IgD-negative memory B cell (primary cell): ENCODE data around the gene MAML2. TPM values are rescaled to one million over a fixed set of nuclear protein-coding genes. Genes with fewer than 3 reads are reported as not detected.

Source experiments
- H3K27ac Mint-ChIP-seq, 3 donors: one replicate each; pipeline ENCODE4 v1.8.0; 2020 to 2022; ENCODE audit warnings: mild to moderate bottlenecking in 3 of 3, mixed read lengths in 3 of 3, moderate library complexity in 1 of 3
- H3K27me3 Mint-ChIP-seq: one replicate; pipeline ENCODE4 v1.8.0; 2021; ENCODE audit warnings: mixed read lengths
- H3K36me3 Mint-ChIP-seq: one replicate; pipeline ENCODE4 v1.8.0; 2020; ENCODE audit warnings: mild to moderate bottlenecking, mixed read lengths
- H3K4me1 Mint-ChIP-seq, 3 donors: one replicate each; pipeline ENCODE4 v1.8.0; 2020 to 2022; ENCODE audit warnings: mixed read lengths in 3 of 3, mild to moderate bottlenecking in 1 of 3
- H3K4me3 Mint-ChIP-seq, 4 donors: one replicate each; pipeline ENCODE4 v1.8.0; 2020 to 2022; ENCODE audit warnings: mild to moderate bottlenecking in 4 of 4, mixed read lengths in 4 of 4, moderate library complexity in 3 of 4
- H3K9me3 Mint-ChIP-seq, 3 donors: one replicate each; pipeline ENCODE4 v1.8.0; 2020 to 2021; ENCODE audit warnings: mixed read lengths in 3 of 3, mild to moderate bottlenecking in 1 of 3
- polyA plus RNA-seq: library from polyadenylated mRNA; unstranded; fragments of 300-500 nt; fragmentation: Illumina TruSeq; gene quantifications from one replicate; pipeline ENCODE4 v1.2.3, GENCODE V29; 2021

The MAML2 gene
- polyA plus RNA-seq, 1 donor from 2014 or later: 9.3 TPM

- Mint-ChIP-seq H3K27ac (no peak overlapping the region), H3K4me1 (peaks cover 22 to 48% (median 47%) of the 10 kb centered on the region in 3 donors), H3K4me3 (peak overlapping the region in 1 of 4 donors; percentile 7), H3K36me3 (peaks cover 7% of the 10 kb centered on the region), H3K27me3 (no peaks in the 10 kb centered on the region), H3K9me3 (no peaks in the 10 kb centered on the region)
Measured at GRCh38 chr11:96331699-96332116, 11.3 kb downstream of the MAML2 start.

- peaks cover 7% of the 10 kb centered on the region for H3K36me3 Mint-ChIP-seq
- peaks cover 22 to 47% (median 44%) of the 10 kb centered on the region in 3 donors for H3K4me1 Mint-ChIP-seq
- peak overlapping the region in 1 of 4 donors; percentile 76 for H3K4me3 Mint-ChIP-seq
- H3K27ac Mint-ChIP-seq: no peak overlapping the region
- no peaks in the 10 kb centered on the region for H3K27me3 Mint-ChIP-seq
- no peaks in the 10 kb centered on the region for H3K9me3 Mint-ChIP-seq
Measured at GRCh38 chr11:96330511-96330859, 12.5 kb downstream of the MAML2 start.

GRCh38 chr11:96329855-96330510 is 13.0 kb downstream of the MAML2 start:
- Mint-ChIP-seq H3K4me1 (peaks cover 23 to 45% (median 44%) of the 10 kb centered on the region in 3 donors), H3K4me3 (peak overlapping the region in 1 of 4 donors; percentile 50), H3K9me3 (no peaks in the 10 kb centered on the region), H3K36me3 (peaks cover 7% of the 10 kb centered on the region), H3K27ac (no peak overlapping the region), H3K27me3 (no peaks in the 10 kb centered on the region)

- Mint-ChIP-seq H3K27me3 (no peaks in the 10 kb centered on the region), H3K4me3 (no peak overlapping the region), H3K36me3 (peaks cover 7% of the 10 kb centered on the region), H3K27ac (no peak overlapping the region), H3K9me3 (no peaks in the 10 kb centered on the region), H3K4me1 (peaks cover 25 to 46% (median 42%) of the 10 kb centered on the region in 3 donors)
Measured at GRCh38 chr11:96329419-96329818, 13.6 kb downstream of the MAML2 start.

- Mint-ChIP-seq H3K4me3 (no peak overlapping the region), H3K27ac (no peak overlapping the region), H3K36me3 (peaks cover 9% of the 10 kb centered on the region), H3K4me1 (peaks cover 25 to 46% (median 45%) of the 10 kb centered on the region in 3 donors), H3K9me3 (no peaks in the 10 kb centered on the region), H3K27me3 (no peaks in the 10 kb centered on the region)
Measured at GRCh38 chr11:96328395-96329010, 14.5 kb downstream of the MAML2 start.

GRCh38 chr11:96326959-96327358 is 16.0 kb downstream of the MAML2 start:
- Mint-ChIP-seq H3K27me3 (no peaks in the 10 kb centered on the region), H3K27ac (no peak overlapping the region), H3K4me3 (no peak overlapping the region), H3K9me3 (no peaks in the 10 kb centered on the region), H3K36me3 (peaks cover 9% of the 10 kb centered on the region), H3K4me1 (peaks cover 19 to 40% (median 36%) of the 10 kb centered on the region in 3 donors)

- no peaks in the 10 kb centered on the region for H3K9me3 Mint-ChIP-seq
- H3K4me3 Mint-ChIP-seq: peak overlapping the region in 1 of 4 donors; percentile 47
- peaks cover 12 to 42% (median 39%) of the 10 kb centered on the region in 3 donors for H3K4me1 Mint-ChIP-seq
- peaks cover 7% of the 10 kb centered on the region for H3K36me3 Mint-ChIP-seq
- H3K27ac Mint-ChIP-seq: peak overlapping the region in 1 of 3 donors; percentile 54
- H3K27me3 Mint-ChIP-seq: no peaks in the 10 kb centered on the region
Measured at GRCh38 chr11:96324912-96325311, 18.1 kb downstream of the MAML2 start.

GRCh38 chr11:96323642-96323985 is 19.4 kb downstream of the MAML2 start:
- no peaks in the 10 kb centered on the region for H3K27me3 Mint-ChIP-seq
- no peak overlapping the region for H3K4me3 Mint-ChIP-seq
- peaks cover 11 to 43% (median 35%) of the 10 kb centered on the region in 3 donors for H3K4me1 Mint-ChIP-seq
- H3K27ac Mint-ChIP-seq: peak overlapping the region in 1 of 3 donors; percentile 76
- H3K36me3 Mint-ChIP-seq: peaks cover 4% of the 10 kb centered on the region
- H3K9me3 Mint-ChIP-seq: no peaks in the 10 kb centered on the region

GRCh38 chr11:96322775-96323641 is 20.0 kb downstream of the MAML2 start:
- peaks cover 14 to 45% (median 38%) of the 10 kb centered on the region in 3 donors for H3K4me1 Mint-ChIP-seq
- no peaks in the 10 kb centered on the region for H3K27me3 Mint-ChIP-seq

GRCh38 chr11:96321091-96321490 is 21.9 kb downstream of the MAML2 start:
- Mint-ChIP-seq H3K27me3 (no peaks in the 10 kb centered on the region), H3K4me3 (no peak overlapping the region), H3K36me3 (peaks cover 4% of the 10 kb centered on the region), H3K9me3 (no peaks in the 10 kb centered on the region), H3K27ac (no peak overlapping the region), H3K4me1 (peaks cover 12 to 59% (median 42%) of the 10 kb centered on the region in 3 donors)

More at GRCh38 chr11:96322775-96323641, 20.0 kb downstream of the MAML2 start:
- Mint-ChIP-seq H3K36me3 (peaks cover 2% of the 10 kb centered on the region), H3K27ac (peak overlapping the region in 2 of 3 donors; percentile 57 to 76), H3K9me3 (no peaks in the 10 kb centered on the region), H3K4me3 (no peak overlapping the region)

- no peak overlapping the region for H3K4me3 Mint-ChIP-seq
- peaks cover 9 to 56% (median 39%) of the 10 kb centered on the region in 3 donors for H3K4me1 Mint-ChIP-seq
- H3K36me3 Mint-ChIP-seq: peaks cover 6% of the 10 kb centered on the region
- no peaks in the 10 kb centered on the region for H3K9me3 Mint-ChIP-seq
- H3K27ac Mint-ChIP-seq: no peak overlapping the region
- no peaks in the 10 kb centered on the region for H3K27me3 Mint-ChIP-seq
Measured at GRCh38 chr11:96319898-96320656, 22.9 kb downstream of the MAML2 start.

GRCh38 chr11:96318850-96319249 is 24.1 kb downstream of the MAML2 start:
- Mint-ChIP-seq H3K4me1 (peaks cover 13 to 62% (median 46%) of the 10 kb centered on the region in 3 donors), H3K4me3 (no peak overlapping the region), H3K36me3 (peaks cover 6% of the 10 kb centered on the region)

GRCh38 chr11:96318399-96318798 is 24.6 kb downstream of the MAML2 start:
- Mint-ChIP-seq H3K36me3 (peaks cover 4% of the 10 kb centered on the region), H3K9me3 (no peaks in the 10 kb centered on the region), H3K27me3 (no peaks in the 10 kb centered on the region), H3K4me3 (no peak overlapping the region), H3K27ac (peak overlapping the region in 1 of 3 donors; percentile 6), H3K4me1 (peaks cover 14 to 65% (median 47%) of the 10 kb centered on the region in 3 donors)

More at GRCh38 chr11:96318850-96319249, 24.1 kb downstream of the MAML2 start:
- no peak overlapping the region for H3K27ac Mint-ChIP-seq
- no peaks in the 10 kb centered on the region for H3K9me3 Mint-ChIP-seq
- no peaks in the 10 kb centered on the region for H3K27me3 Mint-ChIP-seq

- Mint-ChIP-seq H3K4me1 (peaks cover 16 to 63% (median 46%) of the 10 kb centered on the region in 3 donors), H3K27ac (peak overlapping the region in 1 of 3 donors; percentile 6)
Measured at GRCh38 chr11:96317985-96318384, 25.0 kb downstream of the MAML2 start.

More at GRCh38 chr11:96317985-96318384, 25.0 kb downstream of the MAML2 start:
- peaks cover 4% of the 10 kb centered on the region for H3K36me3 Mint-ChIP-seq
- no peaks in the 10 kb centered on the region for H3K9me3 Mint-ChIP-seq
- no peaks in the 10 kb centered on the region for H3K27me3 Mint-ChIP-seq
- no peak overlapping the region for H3K4me3 Mint-ChIP-seq
